GM12801 (cell line): ENCODE data around the gene ZBED4.

Source experiments
- TF ChIP-seq, protein P1 (sequence below): IDR thresholded peaks from one replicate; pipeline ENCODE4 v1.5.1; 2011; ENCODE audit warnings: control low read depth; ENCODE audit not compliant: insufficient read length; ENCODE audit errors: extremely low read depth

The ZBED4 gene

DNA sequence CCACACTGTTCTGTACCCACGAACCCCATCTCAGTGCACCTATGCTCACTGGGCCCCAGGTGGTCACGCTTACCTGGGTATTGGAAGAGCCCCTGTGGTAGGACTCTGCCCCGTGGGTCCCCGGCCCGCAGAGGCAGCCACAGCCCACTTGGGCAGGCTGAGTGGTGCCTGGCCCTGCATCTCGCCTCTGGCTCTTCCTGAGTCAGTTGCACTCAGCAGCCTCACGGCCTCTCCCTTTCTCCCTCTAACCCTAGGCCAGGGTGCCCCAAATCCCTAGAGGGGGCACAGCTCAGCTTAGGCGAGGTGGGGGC, 74.5 kb downstream of the ZBED4 start:
- TF ChIP-seq, protein P1, sequence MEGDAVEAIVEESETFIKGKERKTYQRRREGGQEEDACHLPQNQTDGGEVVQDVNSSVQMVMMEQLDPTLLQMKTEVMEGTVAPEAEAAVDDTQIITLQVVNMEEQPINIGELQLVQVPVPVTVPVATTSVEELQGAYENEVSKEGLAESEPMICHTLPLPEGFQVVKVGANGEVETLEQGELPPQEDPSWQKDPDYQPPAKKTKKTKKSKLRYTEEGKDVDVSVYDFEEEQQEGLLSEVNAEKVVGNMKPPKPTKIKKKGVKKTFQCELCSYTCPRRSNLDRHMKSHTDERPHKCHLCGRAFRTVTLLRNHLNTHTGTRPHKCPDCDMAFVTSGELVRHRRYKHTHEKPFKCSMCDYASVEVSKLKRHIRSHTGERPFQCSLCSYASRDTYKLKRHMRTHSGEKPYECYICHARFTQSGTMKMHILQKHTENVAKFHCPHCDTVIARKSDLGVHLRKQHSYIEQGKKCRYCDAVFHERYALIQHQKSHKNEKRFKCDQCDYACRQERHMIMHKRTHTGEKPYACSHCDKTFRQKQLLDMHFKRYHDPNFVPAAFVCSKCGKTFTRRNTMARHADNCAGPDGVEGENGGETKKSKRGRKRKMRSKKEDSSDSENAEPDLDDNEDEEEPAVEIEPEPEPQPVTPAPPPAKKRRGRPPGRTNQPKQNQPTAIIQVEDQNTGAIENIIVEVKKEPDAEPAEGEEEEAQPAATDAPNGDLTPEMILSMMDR, result no peak

DNA sequence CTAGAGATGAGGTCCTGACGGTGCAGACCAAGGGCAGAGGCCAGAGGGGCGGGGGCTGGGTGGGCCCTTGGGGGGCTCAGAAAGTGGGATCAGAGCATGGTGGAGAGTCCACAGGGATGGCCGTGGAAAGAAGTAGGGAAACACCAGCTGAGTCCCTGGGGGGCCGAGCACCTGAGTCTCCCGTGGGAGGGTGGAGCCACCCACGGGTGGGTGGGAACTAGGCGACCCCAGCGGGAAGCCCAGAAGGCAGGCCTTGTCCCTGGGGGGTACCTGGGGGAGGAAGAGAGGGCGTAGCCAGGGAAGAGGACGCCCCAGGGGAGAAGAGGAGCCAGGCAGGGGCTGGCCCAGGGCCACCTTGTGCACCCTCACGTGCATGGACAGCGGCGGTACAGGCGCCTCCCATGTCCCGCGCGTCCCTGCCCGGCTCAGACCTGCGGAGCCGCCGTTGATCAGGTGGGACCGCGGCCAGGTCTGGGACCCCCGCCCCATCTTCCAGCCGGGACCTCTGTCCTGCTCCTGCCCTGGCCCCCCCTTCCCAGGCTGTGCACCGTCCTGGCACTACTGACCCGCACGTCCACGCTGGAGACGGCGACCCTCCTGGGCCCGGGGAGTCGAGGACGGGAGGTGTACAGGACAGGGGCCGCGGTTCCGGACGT, 75.0 kb downstream of the ZBED4 start:
- TF ChIP-seq, protein P1, result no peak

DNA sequence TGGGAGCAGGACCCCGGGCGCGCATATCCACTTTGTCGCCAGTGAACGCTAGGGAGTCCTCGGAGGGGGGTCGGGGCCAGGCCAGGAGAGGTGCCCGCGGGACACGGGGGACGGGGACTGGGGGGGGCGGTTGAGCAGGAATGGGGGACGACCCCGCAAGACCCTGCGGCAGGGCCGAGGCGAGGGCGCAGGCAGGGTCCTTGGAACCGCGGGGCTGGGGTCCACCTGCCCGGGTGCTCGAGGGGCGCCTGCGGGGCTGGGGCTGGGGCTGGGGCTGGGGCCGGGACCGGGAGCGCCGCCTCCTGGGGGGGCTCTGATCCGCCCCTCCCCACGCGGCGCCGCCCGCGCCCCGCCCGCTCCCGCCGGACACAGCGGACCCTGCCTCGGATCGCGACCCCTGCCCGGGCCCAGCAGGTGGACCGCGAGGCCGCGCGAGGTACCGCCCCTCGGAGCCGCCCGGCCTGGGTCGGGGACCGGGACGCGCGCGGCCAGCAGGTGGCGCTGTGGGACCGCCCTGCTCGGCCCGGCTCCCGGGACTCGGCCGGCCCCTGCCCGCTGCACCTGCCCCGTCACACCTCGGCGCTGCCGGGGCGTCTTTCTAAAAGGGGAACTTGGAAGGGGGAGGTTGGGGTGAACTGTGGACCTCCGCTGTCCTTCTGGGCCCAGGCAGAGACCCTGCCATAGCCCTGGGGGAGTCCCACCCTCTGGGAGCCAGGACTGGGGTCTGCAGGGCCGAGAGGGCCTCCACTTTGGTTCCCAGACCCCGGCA, 75.8 kb downstream of the ZBED4 start:
- TF ChIP-seq, protein P1, result no peak

DNA sequence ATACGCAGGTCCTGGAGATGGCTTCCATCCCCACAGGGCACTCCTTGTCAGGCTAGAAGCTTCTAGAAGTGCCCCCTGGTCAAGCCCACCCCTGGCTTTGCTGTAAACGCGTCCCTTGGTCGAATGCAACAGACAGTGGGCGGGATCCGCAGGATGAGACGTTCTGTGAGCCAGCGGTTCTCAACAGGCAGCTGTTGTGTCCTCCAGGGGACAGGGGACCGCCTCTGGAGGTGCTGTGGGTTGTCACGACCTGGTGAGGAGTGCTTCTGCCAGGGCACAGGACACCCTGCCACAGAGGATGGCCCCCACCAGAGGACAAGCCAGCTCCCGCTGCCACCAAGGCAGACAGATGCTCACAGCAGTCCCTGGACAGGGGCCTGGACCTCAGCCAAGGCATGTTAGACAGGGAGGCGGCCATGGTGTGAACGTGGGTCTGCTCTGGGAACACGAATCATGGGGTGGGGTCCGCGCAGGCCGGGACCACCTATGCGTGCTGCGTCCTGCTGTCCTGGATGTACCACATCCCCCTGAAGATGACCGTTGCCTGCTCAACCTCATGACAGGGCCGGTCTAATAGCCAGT, 76.4 kb downstream of the ZBED4 start:
- TF ChIP-seq, protein P1, result no peak

DNA sequence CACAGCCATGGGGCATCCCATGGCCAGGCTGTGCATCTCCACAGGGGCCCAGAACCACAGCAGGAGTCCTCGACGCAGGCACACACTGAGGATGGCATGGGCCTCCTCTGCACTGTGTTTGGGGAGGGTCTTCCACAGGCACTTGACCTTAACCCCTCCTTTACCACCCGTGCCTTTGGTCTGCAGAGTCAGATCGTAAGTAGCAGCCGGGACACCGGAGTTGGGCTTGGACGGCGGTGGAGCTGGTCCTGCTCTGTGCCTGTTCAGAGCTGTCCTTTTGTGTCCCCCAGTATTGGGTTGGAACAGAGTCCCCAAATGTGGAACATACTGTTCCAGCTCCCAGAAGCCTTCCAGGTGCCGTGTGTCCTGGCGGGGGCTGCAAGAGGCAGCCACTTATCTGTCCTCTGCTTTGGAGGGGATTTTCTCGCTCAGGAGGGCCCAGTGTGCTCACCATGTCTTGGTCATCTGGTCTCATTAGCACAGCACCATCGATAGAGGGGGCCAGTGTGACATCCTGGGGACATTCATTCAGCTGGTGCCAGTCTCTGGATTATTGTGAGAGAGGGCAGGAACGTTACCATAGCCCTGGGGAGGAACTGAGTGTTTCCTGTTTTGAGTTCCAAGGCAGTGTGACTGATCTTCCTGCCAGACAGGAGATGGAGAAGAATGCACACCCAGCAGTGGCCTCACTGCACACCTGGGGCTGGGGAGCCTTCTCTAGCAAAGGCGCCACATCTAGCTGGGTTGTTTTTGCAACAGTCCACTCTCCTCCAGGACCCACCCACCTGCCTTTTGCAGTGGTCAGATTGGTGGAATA, 77.2 kb downstream of the ZBED4 start:
- TF ChIP-seq, protein P1, result no peak

DNA sequence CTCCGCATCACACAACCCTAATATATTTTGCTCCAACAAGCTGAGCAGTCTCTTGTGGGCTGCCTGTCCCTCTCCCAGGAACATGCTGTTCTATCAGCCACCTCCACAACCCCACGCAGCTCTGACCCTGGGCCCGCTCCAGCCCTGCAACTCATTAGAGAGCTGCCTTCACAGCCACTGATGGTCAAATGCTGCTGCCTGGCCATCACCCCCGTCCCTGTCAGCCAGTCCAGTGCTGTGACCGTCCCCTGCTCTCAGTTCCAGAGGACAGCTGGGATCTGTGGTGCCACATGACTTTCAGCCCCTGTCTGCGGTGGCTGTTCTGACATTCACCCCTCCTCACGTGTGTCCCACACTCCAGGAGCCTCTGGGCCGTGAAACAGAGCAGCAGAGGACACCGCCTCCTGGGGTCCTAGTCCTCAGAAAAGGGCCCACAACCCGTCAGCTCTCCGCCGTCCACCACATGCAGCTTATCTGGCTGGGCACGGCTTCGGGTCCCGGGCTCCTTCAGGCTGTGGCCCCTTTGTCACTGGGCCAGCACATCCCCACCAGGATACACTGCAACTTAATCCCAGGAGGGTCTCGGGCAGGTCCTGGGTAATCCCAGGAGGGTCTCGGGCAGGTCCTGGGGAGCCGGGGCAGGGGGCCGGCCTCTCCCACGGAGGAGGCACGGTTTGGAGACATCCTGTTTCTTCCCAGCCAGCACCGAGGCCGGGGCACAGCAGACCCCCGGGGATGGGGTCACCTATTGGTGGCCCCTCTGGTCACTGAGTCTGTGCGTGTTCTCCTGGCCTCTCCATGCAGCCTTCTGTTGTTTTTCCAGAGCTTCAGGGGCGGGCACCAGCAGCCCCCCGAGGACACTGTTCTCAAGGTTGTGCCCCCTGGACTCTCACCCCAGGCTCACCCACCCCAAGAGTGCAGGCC, 79.9 kb downstream of the ZBED4 start:
- TF ChIP-seq, protein P1, result no peak
